GM19240 (cell line): ENCODE results near the gene NSMF.
"Not testable (repeated sequence)": the region's sequence is repeated elsewhere in the genome, so short reads cannot be mapped to it uniquely, and the experiment has no call there.

Source experiments
- DNase-seq: peaks from one replicate; pipeline ENCODE4 v3.0.0; 2011; ENCODE audit warnings: low spot score; ENCODE audit not compliant: insufficient read length

NSMF gene

GRCh38 chr9:137459601-137460362, 648 bp upstream of the NSMF start:
- no peak for DNase-seq

- no peak for DNase-seq
Measured at GRCh38 chr9:137458194-137459151, 661 bp downstream of the NSMF start.

- DNase-seq, result no peak
Measured at GRCh38 chr9:137457406-137458193, 1.5 kb downstream of the NSMF start.

- DNase-seq, result no peak
Measured at GRCh38 chr9:137456864-137457405, 2.2 kb downstream of the NSMF start.

- DNase-seq, result no peak
Measured at GRCh38 chr9:137456061-137456863, 2.9 kb downstream of the NSMF start.

GRCh38 chr9:137455359-137455991, 3.7 kb downstream of the NSMF start:
- no peak for DNase-seq

GRCh38 chr9:137454597-137455358, 4.4 kb downstream of the NSMF start:
- DNase-seq, result no peak

GRCh38 chr9:137454145-137454596, 5.0 kb downstream of the NSMF start:
- no peak for DNase-seq

- DNase-seq, result peak; percentile 60
Measured at GRCh38 chr9:137453643-137454081, 5.5 kb downstream of the NSMF start.

GRCh38 chr9:137452761-137453642, 6.1 kb downstream of the NSMF start:
- DNase-seq, result no peak

GRCh38 chr9:137452006-137452760, 7.0 kb downstream of the NSMF start:
- DNase-seq, result no peak

GRCh38 chr9:137451264-137452005, 7.7 kb downstream of the NSMF start:
- not testable (repeated sequence) for DNase-seq

- not testable (repeated sequence) for DNase-seq
Measured at GRCh38 chr9:137450539-137451222, 8.5 kb downstream of the NSMF start.

- no peak for DNase-seq
Measured at GRCh38 chr9:137449931-137450538, 9.1 kb downstream of the NSMF start.

GRCh38 chr9:137449081-137449844, 9.9 kb downstream of the NSMF start:
- no peak for DNase-seq
